Suppressor macrophage treated with lipopolysaccharide for 4 hours (primary cell): ENCODE results near the gene ABI1.
"Not testable (repeated sequence)": the region's sequence is repeated elsewhere in the genome, so short reads cannot be mapped to it uniquely, and the experiment has no call there.

Experiments
- DNase-seq: peaks from one replicate; pipeline ENCODE4 v3.0.0-alpha.2; 2020

Gene ABI1

DNA sequence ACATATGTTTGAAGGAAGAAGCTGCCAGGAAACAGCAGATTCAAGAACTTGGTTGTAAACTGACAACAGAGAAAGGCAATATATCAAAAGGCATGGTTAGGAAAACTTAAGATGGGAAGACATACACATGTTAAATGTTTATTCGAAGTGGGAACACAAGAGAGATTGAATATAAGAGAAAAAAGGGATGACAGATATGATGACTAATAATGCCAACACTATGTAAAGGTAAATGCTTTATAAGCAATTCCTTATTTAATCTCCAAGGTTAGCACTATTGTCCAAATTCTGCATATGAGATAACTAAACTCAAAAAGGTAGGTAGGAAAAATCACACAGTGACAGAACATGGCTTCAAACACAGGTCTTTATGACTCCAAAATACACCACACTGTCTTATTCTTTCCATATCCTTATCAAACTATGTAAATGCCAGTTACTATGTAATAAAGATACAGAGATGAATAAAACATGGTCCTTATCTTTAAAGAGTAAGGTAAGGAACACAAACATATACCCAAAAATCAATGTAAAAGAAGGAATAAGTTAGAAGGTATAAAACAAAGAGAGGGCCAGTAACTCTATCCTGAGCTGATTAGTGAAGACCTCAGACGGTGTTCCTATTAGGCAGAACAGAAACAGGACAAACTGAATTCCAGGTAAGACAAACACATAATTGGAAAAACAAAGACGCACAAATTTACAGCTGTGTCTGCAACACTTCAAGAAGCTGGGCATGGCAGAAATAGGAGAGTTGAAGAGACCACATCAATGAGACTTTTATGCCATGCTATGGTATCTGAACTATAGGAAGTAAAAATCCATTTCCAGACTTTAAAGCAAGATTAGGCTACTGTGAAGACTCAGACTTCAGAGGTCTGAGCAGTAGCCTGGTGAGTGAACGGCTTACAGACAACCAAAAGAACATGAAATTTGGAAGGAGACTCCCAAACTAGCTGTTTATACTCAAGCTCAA, 56.1 kb downstream of the ABI1 start:
- DNase-seq, result no peak

DNA sequence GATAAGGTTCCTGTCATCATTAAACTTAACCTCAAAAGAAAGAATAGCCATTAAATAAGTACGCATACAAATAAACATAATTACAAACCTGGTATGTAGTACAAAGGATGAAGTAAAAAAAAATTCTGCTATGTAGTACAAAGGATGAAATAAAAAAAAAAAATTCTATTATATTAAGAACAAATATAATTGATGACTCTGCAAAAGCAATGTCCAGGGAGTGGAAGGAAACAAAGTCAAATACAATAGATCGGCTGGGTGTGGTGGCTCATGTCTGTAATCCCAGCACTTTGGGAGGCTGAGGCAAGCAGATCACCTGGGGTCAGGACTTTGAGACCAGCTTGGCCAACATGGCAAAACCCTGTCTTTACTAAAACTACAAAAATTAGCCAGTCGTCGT, 56.9 kb downstream of the ABI1 start:
- no peak for DNase-seq

DNA sequence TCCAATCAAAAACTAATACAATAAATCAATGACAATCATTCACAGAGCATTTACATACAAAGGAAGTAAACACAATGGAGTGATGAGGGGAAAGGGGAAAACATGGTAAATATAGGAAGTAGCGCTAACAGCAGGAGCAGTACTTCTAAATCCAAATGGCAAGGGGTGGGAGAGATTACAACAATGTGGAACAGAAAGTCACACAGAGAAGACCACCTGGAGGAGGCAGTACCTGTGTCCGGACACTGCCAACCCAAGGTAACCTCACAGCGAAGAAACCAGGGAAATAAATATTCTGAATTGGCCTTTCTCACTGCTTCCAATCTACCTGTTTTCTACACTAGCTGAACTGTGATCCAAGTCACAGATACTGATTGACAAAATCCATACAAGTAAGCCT, 58.2 kb downstream of the ABI1 start:
- no peak for DNase-seq

DNA sequence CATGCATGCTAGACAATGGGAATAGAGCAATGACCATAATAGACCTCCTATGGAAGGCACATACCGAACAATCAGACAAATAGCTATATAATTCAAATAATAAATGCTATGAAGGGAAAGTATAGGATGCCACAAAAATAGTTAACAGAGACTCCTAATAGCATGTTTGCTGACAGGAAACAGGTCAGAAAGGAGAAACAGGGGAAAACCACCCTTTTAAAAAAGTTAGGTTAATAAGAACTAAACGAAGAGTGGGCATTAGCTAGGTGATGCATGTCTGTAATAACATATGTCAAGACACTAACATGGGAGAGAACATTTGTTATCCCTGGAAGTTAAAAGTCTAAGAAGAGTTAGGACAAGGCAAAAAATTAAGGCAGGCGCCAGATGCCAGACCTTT, 58.9 kb downstream of the ABI1 start:
- DNase-seq, result no peak

DNA sequence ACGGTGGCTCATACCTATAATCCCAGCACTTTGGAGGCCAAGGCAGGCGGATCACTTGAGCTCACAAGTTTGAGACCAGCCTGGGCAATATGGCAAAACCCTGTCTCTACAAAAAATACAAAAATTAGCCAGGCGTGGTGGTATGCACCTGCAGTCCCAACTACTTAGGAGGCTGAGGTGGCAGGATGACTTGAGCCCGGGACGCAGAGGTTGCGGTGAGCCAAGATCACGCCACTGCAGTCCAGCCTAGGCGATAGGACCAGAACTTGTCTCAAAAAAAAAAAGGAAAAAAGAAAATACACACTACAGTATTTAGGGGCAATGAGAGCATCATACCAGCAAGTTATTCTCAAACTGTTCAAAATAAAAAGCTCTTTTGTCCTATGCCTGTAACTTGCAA, 59.5 kb downstream of the ABI1 start:
- DNase-seq, result no peak

DNA sequence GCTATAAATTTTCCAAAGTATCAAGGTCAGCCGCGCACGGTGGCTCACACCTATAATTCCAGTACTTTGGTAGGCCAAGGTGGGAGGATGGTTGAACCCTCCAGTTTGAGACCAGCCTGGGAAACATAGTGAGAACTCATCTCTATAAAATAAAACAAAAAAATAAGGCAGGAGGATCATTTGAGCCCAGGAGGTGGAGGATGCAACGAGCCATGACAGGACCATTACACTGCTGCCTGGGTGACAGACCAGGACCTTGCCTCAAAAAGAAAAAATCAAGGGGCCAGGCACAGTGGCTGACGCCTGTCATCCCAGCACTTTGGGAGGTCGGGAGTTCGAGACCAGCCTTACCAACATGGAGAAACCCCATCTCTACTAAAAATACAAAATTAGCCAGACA, 60.3 kb downstream of the ABI1 start:
- no peak for DNase-seq

DNA sequence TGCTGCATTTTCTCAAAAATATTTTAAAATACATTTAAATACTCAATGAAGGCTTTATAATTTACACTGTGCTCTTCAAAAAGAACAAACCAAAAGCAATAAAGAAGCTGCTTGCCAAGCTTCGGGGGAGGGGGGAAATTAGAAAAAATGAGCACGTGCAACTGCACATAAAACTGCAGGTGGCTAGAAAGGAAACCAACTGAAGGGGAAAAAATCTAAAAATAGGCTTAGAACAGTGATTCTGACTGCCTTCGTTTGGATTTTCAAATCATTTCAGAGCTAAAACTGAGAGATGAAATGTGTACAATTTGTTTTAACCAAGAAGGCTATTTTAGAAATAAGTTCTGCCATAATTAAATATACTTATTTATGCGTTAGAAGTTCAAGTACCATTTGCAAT, 61.4 kb downstream of the ABI1 start:
- DNase-seq, result no peak

DNA sequence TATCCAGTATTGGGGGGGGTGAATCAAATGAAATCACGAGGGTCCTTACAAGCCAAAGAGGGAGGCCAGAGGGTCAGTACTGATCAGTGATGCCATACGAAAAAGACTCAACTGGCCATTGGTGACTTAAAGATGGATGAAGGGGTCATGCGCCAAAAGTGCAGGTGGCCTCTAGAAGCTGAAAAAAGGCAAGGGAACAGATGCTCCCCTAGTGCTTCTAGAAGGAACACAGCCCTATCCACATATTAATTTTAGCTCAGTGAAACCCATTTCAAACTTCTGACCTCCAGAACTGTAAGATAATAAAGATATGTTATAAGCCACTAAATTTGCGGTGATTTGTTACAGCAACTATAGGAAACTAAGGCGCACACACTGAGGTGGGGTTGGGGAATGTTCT, 62.5 kb downstream of the ABI1 start:
- no peak for DNase-seq

DNA sequence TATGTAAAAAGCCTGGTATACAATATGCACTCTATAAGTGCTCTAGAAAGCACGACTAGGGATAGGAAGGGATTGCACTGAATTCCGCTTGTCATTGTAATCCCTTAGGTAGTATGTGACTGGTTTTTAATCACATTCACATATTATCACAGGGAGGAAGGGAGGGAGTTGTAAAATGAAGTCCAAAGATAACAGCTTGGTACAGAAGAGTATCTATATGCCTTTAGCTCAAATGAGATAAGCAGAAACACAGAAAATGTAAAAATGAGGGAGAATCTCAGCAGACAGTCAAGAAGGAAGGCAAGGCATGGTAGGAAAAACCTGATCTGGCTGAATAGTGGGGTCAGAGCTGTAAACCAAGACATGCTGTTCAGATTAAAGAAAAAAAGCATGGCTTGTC, 63.4 kb downstream of the ABI1 start:
- no peak for DNase-seq

DNA sequence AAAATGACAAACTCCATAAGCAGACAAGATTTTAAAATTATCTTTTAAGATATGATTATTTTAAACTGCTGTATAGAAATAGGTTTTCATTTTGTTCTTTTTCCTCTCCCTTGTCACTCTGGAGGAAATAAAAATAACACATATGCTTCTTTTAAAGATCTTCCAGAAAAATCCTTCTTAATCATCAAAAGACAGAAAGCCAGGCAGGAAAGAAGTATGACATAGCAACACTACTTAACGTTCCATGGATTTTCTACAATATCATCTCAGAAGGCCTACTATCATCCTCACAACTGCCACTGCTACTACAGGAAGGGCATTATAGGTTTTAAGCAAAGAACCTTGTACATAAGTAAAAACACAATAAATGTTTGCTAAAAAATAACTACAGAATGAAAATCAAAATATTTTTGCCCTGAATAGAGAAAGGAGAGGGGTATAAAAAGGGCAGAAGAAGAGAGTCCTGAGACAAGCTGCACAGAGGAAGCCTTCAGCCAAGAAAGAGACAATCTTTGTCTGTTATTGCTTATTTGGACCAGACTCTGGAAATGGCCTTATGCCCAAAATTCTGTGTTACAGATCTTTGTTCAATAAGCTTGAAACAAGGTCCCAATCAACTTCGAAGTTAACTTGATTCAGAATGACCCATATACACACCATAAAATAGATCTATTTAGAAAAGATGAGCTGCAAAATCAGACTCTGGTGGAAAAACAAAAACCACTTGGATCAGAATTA, 67.8 kb downstream of the ABI1 start:
- no peak for DNase-seq

DNA sequence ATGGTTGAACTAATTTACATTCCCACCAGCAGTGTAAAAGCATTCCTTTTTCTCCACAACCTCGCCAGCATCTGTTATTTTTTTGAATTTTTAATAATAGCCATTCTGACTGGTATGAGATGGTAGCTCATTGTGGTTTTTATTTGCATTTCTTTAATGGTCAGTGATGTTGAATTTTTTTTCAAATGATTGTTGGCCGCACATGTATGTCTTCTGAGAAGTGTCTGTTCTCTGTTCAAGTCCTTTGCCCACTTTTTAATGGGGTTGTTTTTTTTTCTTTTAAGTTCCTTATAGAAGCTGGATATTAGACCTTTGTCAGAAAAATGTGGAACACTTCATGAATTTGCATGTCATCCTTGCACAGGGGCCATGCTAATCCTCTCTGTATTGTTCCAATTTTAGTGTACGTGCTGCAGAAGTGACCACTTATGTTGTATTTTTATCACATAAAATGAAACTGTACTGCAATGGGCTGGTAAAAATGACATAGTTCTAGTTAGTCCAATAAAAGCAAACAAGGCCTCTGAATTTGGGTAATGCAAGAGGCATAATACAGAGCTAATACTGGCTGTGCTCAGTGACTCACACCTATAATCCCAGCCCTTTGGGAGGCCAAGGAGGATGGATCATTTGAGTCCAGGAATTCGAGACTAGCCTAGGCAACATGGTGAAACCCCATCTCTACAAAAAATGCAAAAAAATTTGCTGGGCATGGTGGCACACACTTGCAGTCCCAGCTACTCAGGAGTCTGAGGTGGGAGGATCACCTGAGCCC, 70.3 kb downstream of the ABI1 start:
- no peak for DNase-seq

DNA sequence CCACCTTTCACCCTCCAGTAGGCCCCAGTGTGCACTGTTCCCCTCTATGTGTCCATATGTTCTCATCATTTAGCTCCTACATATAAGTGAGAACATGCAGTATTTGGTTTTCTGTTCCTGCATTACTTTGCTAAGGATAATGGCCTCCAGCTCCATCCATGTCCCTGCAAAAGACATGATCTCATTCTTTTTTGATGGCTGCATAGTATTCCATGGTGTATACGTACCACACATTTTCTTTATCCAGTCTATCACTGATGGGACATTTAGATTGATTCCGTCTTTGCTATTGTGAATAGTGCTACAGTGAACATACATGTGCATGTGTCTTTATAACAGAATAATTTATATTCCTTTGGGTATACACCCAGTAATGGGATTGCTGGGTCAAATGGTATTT, 71.0 kb downstream of the ABI1 start:
- DNase-seq, result not testable (repeated sequence)

DNA sequence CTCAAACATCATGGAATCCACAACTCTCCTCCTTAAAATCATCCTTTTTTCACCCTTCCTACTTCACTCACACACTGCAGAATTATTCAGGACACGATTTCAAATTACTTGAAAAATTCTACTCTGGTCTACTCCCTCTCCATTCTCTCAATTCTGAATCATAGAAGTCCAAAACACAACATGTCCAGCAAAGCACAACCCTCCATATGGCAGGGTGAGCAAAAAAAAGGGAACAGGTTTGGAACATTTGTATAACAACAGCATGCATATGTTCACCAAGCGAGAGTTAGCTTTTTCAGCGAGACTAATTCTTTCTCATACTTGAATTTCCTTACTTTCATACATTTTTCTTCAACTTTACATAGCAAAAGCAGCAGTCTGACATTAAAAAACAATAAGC, 73.4 kb downstream of the ABI1 start:
- DNase-seq, result no peak

DNA sequence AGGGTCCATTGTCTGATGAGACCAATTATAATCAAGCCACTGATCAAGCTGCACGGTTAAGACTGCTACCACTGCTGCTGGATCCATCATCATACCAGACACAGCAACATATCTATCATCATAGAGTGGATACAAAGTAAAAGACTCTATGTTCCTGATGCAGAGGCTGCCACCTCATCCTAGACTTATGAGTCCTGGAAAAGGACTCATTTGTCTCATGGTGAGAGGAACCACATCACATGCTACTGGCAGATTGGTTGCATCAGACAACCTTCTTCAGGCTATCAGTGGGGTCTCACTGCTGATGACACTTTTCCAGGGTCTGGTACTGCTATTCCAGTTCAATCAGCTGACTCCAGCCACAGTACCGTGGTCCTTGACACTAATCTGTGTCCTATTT, 79.0 kb downstream of the ABI1 start:
- DNase-seq, result peak; percentile 69

DNA sequence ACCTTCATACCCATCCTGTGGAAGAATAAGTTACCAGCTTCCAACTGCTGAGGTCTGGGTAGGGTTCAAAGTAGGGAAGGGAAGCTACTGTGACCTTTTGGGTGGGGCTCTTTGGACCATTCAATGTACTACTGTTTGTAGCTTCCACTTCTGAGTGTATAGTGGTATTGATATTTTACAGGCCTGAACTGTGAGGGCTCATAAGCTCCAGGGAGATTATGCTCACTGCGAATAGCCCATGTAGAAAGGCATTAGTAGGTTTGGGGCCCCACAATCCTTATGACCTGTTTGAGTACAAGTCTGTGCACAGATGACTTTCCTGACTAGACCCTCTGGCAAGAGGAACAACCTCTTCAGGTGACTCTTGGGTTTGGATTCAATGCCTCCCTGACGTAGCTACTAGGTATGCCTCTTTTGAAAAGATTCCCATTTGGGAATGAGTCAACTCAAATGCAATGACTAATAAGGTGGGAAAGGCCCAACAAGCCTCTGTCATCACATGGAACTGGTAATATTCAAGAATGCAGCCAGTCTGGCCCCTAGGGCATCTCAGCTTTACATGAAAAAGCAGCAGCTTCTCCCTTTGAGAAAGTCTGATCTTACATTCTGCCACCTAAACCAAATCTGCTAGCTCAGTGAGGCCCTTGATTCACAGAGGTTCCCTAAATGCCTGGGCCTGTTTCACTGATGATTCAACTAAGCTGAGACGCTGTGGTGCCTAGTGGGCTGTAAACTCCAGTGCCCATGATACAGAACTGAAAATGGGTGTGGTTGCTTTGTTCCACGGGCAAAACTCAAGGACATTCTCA, 79.8 kb downstream of the ABI1 start:
- peak; percentile 87 for DNase-seq

DNA sequence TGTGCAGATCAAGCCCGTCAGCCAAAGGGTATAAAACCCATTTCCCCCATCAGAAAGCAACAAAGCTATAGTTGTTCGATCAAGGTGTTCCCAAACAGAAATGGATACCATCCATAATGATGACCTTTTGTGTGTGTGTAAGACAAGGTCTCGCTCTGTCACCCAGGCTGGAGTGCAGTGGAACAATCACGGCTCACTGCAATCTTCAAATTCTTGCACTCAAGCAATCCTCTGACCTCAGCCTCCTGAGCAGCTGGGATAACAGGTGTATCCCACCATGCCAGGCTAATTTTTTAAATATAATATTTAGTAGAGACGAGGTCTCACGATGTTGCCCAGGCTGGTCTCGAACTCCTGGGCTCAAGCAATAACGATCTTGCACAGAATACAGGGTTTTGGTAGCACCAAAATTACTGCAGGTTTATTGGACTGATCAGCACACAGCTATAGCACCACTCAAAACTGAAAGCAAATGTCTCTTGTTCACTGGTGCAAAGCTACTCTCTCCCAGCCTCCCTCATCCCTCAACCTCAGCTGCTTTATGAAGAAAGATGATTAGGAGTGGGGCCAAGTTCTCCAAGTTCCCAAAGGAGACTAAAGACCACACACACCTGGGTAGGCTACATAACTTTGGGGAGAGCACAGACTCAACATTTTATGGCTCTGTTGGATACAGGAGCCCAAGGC, 80.5 kb downstream of the ABI1 start:
- peak; percentile 13 for DNase-seq

DNA sequence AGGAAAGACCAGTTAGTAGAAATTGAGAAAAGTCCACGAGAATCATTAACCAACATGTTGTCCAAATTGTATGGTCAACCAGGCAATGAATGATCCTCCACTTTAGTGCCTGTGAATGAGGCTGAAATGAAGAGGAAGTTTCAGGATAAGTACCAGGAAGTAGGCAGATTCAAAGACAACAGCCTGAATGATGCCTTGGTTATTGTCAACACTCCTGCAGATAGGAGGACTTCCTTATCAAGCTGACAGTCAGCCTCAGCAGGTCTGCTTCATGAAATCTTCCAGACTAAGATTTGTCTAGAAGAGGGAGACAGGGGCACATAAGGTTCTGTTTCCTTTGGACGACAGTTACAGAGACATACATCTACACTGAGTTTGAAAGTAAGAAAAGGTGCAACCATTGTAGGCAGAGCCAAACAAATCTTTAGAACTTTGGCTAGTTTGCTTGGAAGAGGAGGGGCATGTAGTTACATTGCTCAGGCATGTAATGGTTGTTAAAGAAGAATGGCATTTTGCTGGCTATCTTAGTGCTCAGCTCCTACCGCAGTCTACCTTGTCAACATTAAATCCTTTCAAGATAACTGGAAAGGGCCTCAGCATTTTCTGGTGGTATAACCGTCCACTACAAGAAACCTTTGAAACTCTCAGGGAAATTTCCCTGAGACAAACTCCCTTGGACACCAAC, 81.4 kb downstream of the ABI1 start:
- peak; percentile 43 for DNase-seq

DNA sequence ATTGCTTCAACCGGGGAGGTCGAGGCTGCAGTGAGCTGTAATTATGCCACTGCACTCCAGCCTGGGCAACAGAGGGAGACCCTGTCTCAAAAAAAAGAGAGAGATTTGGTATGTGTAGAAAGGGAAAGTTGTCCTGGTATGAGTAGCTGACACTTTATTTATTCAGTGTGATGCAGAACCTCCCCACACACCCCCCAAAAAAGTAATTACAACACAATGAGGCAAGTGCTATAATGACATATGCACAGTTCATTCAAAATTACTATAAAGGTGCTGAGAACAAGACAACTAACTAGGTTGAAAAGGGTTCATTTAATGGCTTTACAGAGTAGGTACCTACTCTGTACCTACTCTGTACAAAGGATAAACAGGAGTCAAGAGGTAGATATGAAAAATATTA, 83.1 kb downstream of the ABI1 start:
- no peak for DNase-seq

DNA sequence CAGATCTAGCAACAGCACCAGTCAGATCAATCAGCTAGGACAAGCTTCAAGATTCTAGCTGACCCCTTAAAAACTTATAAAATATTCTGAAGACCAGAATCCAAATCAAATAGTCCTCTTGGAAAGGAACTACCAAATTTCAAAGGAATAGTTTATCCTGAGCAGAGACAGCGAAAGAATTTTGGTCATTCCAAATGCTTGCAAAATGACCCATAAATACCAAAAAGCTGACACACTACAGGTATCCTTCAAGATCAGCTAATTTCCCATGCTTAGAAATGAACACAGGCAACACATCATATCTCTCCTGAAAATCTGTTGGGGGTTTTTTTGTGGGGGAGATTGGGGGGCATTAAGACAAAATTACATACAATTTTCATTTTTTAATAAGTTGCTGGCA, 84.5 kb downstream of the ABI1 start:
- DNase-seq, result no peak

DNA sequence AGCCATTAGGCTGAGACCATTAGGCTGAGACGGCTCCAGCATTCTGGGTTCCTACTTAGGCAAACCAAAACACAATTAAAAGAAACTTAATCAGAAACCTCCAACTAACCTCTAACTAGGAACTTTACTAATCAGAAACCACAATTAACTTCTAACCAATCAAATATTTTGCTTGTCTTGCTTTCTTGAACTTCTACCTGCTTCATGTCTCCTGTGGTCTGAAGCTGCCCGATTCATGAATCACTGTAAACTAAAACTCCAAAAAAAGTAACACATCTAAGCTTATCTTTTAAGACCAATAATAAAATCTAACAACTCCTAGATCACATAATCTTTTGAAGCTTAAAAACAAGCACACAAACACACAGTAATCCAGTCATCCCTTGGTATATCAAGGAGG, 87.1 kb downstream of the ABI1 start:
- DNase-seq, result no peak

DNA sequence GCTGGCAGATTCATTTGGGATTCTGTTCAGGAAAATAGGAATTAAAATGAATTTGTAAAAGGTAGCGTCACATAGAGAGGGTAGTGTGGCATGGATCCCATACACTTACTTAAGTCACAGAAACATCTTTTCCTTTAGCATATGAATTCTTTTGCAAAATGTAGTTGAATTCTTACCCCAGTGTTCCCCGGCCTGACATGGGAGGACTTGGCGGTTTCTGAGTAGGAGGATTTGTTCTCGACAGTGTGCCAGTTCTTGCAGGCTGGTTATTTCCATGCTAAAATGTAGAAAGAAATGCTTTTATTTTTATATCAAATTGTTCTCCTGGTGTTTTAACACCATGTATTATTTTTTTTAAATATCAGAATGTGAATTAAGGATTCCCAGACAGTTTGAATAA, 90.7 kb downstream of the ABI1 start:
- DNase-seq, result no peak
